Trophoblast cell (in vitro differentiated cells and primary cell): ENCODE results near the gene GLIS1.

Experiments
- DNase-seq, 2 donors: peaks; one replicate each; pipeline ENCODE4 v3.0.0-alpha.2; 2016
- H2AFZ ChIP-seq: 2 replicates; pipeline ENCODE4 v1.6.1; 2013; ENCODE audit warnings: low read length, moderate library complexity, mild to moderate bottlenecking; ENCODE audit not compliant: insufficient read depth, poor library complexity
- H2AK5ac ChIP-seq: 2 replicates; pipeline ENCODE4 v1.6.1; 2013; ENCODE audit warnings: mild to moderate bottlenecking, low read length
- H2BK120ac ChIP-seq: 2 replicates; pipeline ENCODE4 v1.6.1; 2013; ENCODE audit warnings: low read length, mild to moderate bottlenecking, moderate library complexity; ENCODE audit not compliant: insufficient read depth, poor library complexity
- H2BK12ac ChIP-seq: 2 replicates; pipeline ENCODE4 v1.6.1; 2013; ENCODE audit warnings: mild to moderate bottlenecking, low read length, moderate library complexity
- H2BK5ac ChIP-seq: 2 replicates; pipeline ENCODE4 v1.6.1; 2013; ENCODE audit warnings: low read length, low read depth, moderate library complexity, mild to moderate bottlenecking; ENCODE audit not compliant: poor library complexity
- H3K14ac ChIP-seq: 2 replicates; pipeline ENCODE4 v1.6.1; 2013; ENCODE audit warnings: mild to moderate bottlenecking, low read length
- H3K18ac ChIP-seq: 2 replicates; pipeline ENCODE4 v1.6.1; 2013; ENCODE audit warnings: mild to moderate bottlenecking, low read length
- H3K23ac ChIP-seq: 2 replicates; pipeline ENCODE4 v1.6.1; 2013; ENCODE audit warnings: low read length
- H3K27ac ChIP-seq: 2 replicates; pipeline ENCODE4 v1.5.1; 2013; ENCODE audit warnings: low read depth, mild to moderate bottlenecking, inconsistent platforms, low read length, moderate library complexity
- H3K27me3 ChIP-seq: 2 replicates; pipeline ENCODE4 v1.6.1; 2013; ENCODE audit warnings: inconsistent platforms, mild to moderate bottlenecking, low read length, moderate library complexity; ENCODE audit not compliant: insufficient read depth
- H3K36me3 ChIP-seq, 2 experiments: 1 replicate in 1 of 2; 2 replicates in 1 of 2; pipeline ENCODE4 v1.6.1; 2013; ENCODE audit warnings: low read length in 2 of 2, mild to moderate bottlenecking in 2 of 2, moderate library complexity in 1 of 2; ENCODE audit not compliant: insufficient read depth in 2 of 2, control insufficient read depth in 1 of 2
- H3K4ac ChIP-seq: 2 replicates; pipeline ENCODE4 v1.6.1; 2013; ENCODE audit warnings: low read depth, mild to moderate bottlenecking, low read length, moderate library complexity
- H3K4me1 ChIP-seq, 2 experiments: 1 replicate in 1 of 2; 2 replicates in 1 of 2; pipeline ENCODE4 v1.6.1; 2013; ENCODE audit warnings: low read length in 2 of 2, mild to moderate bottlenecking in 2 of 2, moderate library complexity in 1 of 2; ENCODE audit not compliant: insufficient read depth in 2 of 2, control insufficient read depth in 1 of 2
- H3K4me2 ChIP-seq: 2 replicates; pipeline ENCODE4 v1.6.1; 2013; ENCODE audit warnings: inconsistent platforms, mild to moderate bottlenecking, low read length, moderate library complexity
- H3K4me3 ChIP-seq: 2 replicates; pipeline ENCODE4 v1.5.1; 2013; ENCODE audit warnings: mild to moderate bottlenecking, low read depth, low read length, inconsistent platforms
- H3K79me1 ChIP-seq: one replicate; pipeline ENCODE4 v1.6.1; 2013; ENCODE audit warnings: low read length
- H3K79me2 ChIP-seq: 2 replicates; pipeline ENCODE4 v1.6.1; 2013; ENCODE audit warnings: low read length, mild to moderate bottlenecking; ENCODE audit not compliant: control insufficient read depth, insufficient read depth, poor library complexity
- H3K9ac ChIP-seq: 2 replicates; pipeline ENCODE4 v1.6.1; 2013; ENCODE audit warnings: mild to moderate bottlenecking, low read length
- H3K9me3 ChIP-seq: 2 replicates; pipeline ENCODE4 v1.6.1; 2013; ENCODE audit warnings: low read depth, mild to moderate bottlenecking, control low read depth, inconsistent platforms, low read length; ENCODE audit not compliant: insufficient read depth
- H4K12ac ChIP-seq: 2 replicates; pipeline ENCODE4 v1.6.1; 2013; ENCODE audit warnings: low read depth, mild to moderate bottlenecking, low read length, moderate library complexity
- H4K8ac ChIP-seq: 2 replicates; pipeline ENCODE4 v1.6.1; 2013; ENCODE audit warnings: low read depth, mild to moderate bottlenecking, low read length, moderate library complexity
- H4K91ac ChIP-seq: one replicate; pipeline ENCODE4 v1.6.1; 2013; ENCODE audit warnings: low read depth, mild to moderate bottlenecking, low read length, moderate library complexity
- WGBS: extraction: QIAGEN DNeasy Blood & Tissue Kit; methylation state at CpG from one replicate; pipeline ENCODE4 v1.1.7; 2013; ENCODE audit warnings: missing lambda C conversion rate; ENCODE audit not compliant: insufficient read length, insufficient coverage; ENCODE audit errors: extremely low coverage; 5-methylcytosine and 5-hydroxymethylcytosine counted together

Gene GLIS1

DNA sequence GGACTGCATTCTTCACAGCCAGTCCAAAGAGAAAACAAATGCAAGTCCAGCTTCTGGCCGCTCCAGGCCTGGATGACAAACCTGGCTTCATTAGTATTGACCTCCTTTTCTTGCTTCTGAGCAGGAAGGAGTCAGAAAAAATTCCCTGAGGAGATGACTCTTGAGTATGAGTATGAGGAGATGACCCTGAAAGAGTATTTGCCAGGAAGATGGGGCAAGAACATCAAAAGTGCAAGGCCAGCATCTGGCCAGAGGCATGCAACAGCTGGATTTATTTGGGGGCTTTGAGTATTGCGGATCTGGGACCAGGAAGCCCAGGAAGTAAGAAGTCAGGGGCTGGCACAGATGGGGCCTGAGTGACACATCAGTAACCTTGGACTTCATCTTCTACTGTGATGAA is 113.9 kb downstream of the GLIS1 start:
- Histone ChIP-seq H3K9me3 (peaks cover 2% of the 10 kb centered on the region), H2AK5ac (no peak overlapping the region), H4K12ac (no peak overlapping the region), H3K4me2 (no peak overlapping the region), H3K14ac (no peak overlapping the region), H3K9ac (no peak overlapping the region), H3K4me1 (no peaks in the 10 kb centered on the region), H2BK12ac (no peak overlapping the region), H2BK120ac (no peak overlapping the region), H3K27ac (no peak overlapping the region), H2BK5ac (no peak overlapping the region), H4K91ac (no peak overlapping the region), H3K36me3 (no peaks in the 10 kb centered on the region), H3K79me2 (no peaks in the 10 kb centered on the region), H3K4ac (no peak overlapping the region), H3K18ac (no peak overlapping the region), H4K8ac (no peak overlapping the region), H3K4me3 (no peak overlapping the region), H3K23ac (no peak overlapping the region), H3K79me1 (no peaks in the 10 kb centered on the region), H3K27me3 (no peaks in the 10 kb centered on the region), H2AFZ (no peak overlapping the region)
- no peak for DNase-seq
- WGBS, result no CpG with 5 or more reads among the region's 2 CpGs

DNA sequence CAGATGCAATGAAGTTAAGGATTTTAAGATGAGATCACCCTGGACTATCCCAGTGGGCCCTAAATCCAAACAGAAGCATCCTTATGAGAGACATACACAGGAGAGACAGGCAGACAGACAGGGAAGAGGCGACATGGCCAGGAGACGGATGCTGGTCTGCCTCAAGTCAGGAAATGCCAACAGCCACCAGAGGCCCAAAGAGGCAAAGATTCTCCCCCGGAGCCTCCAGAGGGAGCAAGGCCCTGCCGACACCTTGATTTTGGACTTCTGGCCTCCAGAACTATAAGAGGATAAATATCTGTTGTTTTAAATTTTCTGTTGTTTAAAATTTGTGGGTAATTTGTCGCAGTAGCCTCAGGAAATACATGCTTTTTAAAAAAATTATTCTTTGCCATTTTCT is 116.4 kb downstream of the GLIS1 start:
- no peak overlapping the region for H2BK120ac ChIP-seq
- peaks cover 2% of the 10 kb centered on the region for H3K9me3 ChIP-seq
- no peak overlapping the region for H3K4me3 ChIP-seq
- H3K4me1 ChIP-seq, result no peaks in the 10 kb centered on the region
- no peak overlapping the region for H3K27ac ChIP-seq
- H3K18ac ChIP-seq, result no peak overlapping the region
- H2BK5ac ChIP-seq, result no peak overlapping the region
- no peaks in the 10 kb centered on the region for H3K27me3 ChIP-seq
- no peak overlapping the region for H3K4ac ChIP-seq
- no peak overlapping the region for H4K8ac ChIP-seq
- H2BK12ac ChIP-seq, result no peak overlapping the region
- H4K91ac ChIP-seq, result no peak overlapping the region
- no CpG with 5 or more reads among the region's 5 CpGs for WGBS
- no peak overlapping the region for H3K14ac ChIP-seq
- H3K79me1 ChIP-seq, result no peaks in the 10 kb centered on the region
- no peak overlapping the region for H4K12ac ChIP-seq
- H3K9ac ChIP-seq, result no peak overlapping the region
- no peak for DNase-seq
- no peaks in the 10 kb centered on the region for H3K79me2 ChIP-seq
- H3K4me2 ChIP-seq, result no peak overlapping the region
- no peak overlapping the region for H2AK5ac ChIP-seq
- no peak overlapping the region for H3K23ac ChIP-seq
- no peak overlapping the region for H2AFZ ChIP-seq
- H3K36me3 ChIP-seq, result no peaks in the 10 kb centered on the region

DNA sequence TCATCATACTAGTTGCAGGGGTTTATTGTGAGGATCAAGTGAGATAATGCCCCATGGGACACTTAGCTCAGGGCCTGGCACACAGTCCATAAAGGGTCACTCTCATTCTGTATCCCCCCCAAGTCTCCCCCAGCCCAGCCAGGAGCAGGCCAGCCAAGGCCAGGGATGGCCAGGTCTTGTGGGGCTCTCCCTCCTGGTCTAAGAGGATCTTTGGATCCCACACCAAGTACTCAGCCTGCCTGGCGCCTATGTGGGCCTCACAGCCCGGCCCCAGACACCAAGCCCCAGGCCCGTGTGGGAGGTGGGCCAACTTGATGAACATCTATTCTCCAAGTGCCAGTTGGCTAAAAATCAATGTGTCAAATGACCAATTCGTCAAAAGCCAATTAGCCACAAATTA is 117.8 kb downstream of the GLIS1 start:
- H3K4me2 ChIP-seq, result no peak overlapping the region
- H3K4me3 ChIP-seq, result no peak overlapping the region
- H3K14ac ChIP-seq, result no peak overlapping the region
- H2AFZ ChIP-seq, result no peak overlapping the region
- H2BK12ac ChIP-seq, result no peak overlapping the region
- H2BK120ac ChIP-seq, result no peak overlapping the region
- no peak overlapping the region for H4K12ac ChIP-seq
- no peak overlapping the region for H3K27ac ChIP-seq
- WGBS, result no CpG with 5 or more reads among the region's 4 CpGs
- H2BK5ac ChIP-seq, result no peak overlapping the region
- H3K27me3 ChIP-seq, result no peaks in the 10 kb centered on the region
- DNase-seq, result no peak
- H3K4me1 ChIP-seq, result no peaks in the 10 kb centered on the region
- H3K9me3 ChIP-seq, result peaks cover 2% of the 10 kb centered on the region
- H3K23ac ChIP-seq, result no peak overlapping the region
- no peak overlapping the region for H4K8ac ChIP-seq
- H3K9ac ChIP-seq, result no peak overlapping the region
- H3K79me1 ChIP-seq, result no peaks in the 10 kb centered on the region
- H3K4ac ChIP-seq, result no peak overlapping the region
- no peak overlapping the region for H2AK5ac ChIP-seq
- no peak overlapping the region for H3K18ac ChIP-seq
- H3K79me2 ChIP-seq, result no peaks in the 10 kb centered on the region
- H4K91ac ChIP-seq, result no peak overlapping the region
- H3K36me3 ChIP-seq, result no peaks in the 10 kb centered on the region

DNA sequence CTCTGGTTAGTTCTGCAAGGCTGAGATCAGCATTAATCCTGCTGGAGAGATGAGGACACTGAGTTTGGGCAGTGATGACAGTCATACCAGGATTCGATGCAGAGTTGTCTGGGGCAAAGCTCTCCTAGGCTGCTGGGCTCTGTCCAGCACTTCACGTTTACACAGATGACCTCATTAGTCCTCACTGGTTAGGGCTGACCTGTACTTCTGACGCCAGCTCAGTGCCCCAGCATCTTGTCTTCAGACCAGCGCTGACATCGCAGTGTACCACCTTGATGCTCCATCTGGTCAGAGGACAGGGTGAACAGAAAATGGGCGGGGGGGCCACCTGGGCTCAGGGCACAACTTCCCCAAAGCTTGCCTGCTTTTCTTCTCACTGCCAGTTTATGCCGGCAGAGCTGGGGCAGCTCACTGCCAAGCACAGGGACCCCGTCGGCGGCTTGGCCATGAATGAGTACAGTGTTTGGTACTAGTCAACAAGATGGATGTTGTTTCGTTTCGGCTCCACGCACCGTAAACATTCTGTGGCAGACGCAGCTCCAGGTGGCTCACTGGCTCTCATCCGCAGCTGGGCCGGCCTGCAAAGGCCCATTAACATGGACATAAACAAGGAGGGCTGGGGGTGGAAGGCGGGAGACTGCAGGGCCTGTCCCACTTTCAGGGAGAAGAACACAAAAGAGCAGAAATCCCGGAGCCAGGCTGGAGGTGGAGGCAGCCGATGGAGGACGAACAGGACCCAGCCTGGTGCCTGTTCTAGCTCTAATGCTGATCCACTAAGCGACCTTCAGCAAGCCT is 118.7 kb downstream of the GLIS1 start:
- Histone ChIP-seq H3K4ac (no peak overlapping the region), H4K91ac (no peak overlapping the region), H3K79me1 (no peaks in the 10 kb centered on the region), H4K8ac (no peak overlapping the region), H3K36me3 (no peaks in the 10 kb centered on the region), H3K27ac (no peak overlapping the region), H3K4me3 (no peak overlapping the region), H3K79me2 (no peaks in the 10 kb centered on the region), H2AK5ac (no peak overlapping the region), H2BK12ac (no peak overlapping the region), H3K4me1 (no peaks in the 10 kb centered on the region), H3K18ac (no peak overlapping the region), H3K9me3 (no peaks in the 10 kb centered on the region), H2AFZ (no peak overlapping the region), H3K23ac (no peak overlapping the region), H2BK5ac (no peak overlapping the region), H3K14ac (no peak overlapping the region), H4K12ac (no peak overlapping the region), H3K9ac (no peak overlapping the region), H3K27me3 (no peaks in the 10 kb centered on the region), H3K4me2 (no peak overlapping the region), H2BK120ac (no peak overlapping the region)
- DNase-seq, result no peak
- no CpG with 5 or more reads among the region's 22 CpGs for WGBS
